Measurements from ENCODE around the gene INSIG1.

INSIG1 gene

GRCh38 chr7:155300641-155301452 lies 3.2 kb downstream of the INSIG1 start:
- TF ChIP-seq, protein P1, sequence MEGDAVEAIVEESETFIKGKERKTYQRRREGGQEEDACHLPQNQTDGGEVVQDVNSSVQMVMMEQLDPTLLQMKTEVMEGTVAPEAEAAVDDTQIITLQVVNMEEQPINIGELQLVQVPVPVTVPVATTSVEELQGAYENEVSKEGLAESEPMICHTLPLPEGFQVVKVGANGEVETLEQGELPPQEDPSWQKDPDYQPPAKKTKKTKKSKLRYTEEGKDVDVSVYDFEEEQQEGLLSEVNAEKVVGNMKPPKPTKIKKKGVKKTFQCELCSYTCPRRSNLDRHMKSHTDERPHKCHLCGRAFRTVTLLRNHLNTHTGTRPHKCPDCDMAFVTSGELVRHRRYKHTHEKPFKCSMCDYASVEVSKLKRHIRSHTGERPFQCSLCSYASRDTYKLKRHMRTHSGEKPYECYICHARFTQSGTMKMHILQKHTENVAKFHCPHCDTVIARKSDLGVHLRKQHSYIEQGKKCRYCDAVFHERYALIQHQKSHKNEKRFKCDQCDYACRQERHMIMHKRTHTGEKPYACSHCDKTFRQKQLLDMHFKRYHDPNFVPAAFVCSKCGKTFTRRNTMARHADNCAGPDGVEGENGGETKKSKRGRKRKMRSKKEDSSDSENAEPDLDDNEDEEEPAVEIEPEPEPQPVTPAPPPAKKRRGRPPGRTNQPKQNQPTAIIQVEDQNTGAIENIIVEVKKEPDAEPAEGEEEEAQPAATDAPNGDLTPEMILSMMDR (IDR thresholded peaks at IDR 0.05), result no peak
- Histone ChIP-seq H3K9ac (no peak overlapping the region), H3K36me3 (ENCODE audit: control insufficient read depth, insufficient read depth, low read length) (no peaks in the 10 kb centered on the region), H3K4me1 (peaks cover 4% of the 10 kb centered on the region), H3K27me3 (ENCODE audit: control insufficient read depth, insufficient read depth, low read length) (no peaks in the 10 kb centered on the region), H3K79me2 (peaks cover 2% of the 10 kb centered on the region), H3K4me3 (ENCODE audit: low read depth, low read length) (no peak overlapping the region), H2AFZ (no peak overlapping the region), H3K9me3 (ENCODE audit: control insufficient read depth, low read length) (no peaks in the 10 kb centered on the region), H3K4me2 (ENCODE audit: low read length) (no peak overlapping the region), H3K27ac (no peak overlapping the region)

DNA sequence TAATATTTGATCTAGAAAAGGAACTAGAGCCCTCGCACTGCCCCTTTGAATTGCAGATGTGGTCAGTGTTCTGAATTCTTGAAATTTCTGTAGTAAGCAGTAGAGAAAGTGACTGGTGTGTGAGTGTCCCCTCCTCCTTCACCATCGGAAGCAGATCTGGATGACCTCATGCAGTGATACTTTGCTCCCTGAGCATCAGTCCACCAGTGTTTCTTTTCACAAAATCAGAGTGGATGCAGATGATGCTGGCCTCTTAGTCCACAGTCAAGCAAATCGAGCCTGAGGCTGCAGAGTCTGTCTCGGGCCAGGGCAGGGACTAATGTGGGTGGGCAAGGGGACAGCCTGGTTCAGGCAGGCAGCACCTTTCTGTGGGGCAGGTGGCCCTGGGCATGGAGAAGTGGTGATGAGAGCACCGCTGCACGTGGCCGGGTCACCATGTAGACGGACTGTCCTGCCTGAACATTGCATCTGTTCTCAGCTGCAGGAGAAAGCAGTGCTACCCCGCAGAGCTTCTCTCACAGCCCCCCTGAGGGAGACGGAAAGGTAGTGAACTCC lies 5.4 kb downstream of the INSIG1 start:
- Histone ChIP-seq H3K9me3 (ENCODE audit: control insufficient read depth, low read length) (no peaks in the 10 kb centered on the region), H3K79me2 (peaks cover 2% of the 10 kb centered on the region), H3K27ac (no peak overlapping the region), H3K4me3 (ENCODE audit: low read depth, low read length) (no peak overlapping the region), H3K4me1 (peaks cover 4% of the 10 kb centered on the region), H3K4me2 (ENCODE audit: low read length) (no peak overlapping the region), H3K9ac (no peak overlapping the region), H3K36me3 (ENCODE audit: control insufficient read depth, insufficient read depth, low read length) (no peaks in the 10 kb centered on the region), H2AFZ (no peak overlapping the region), H3K27me3 (ENCODE audit: control insufficient read depth, insufficient read depth, low read length) (no peaks in the 10 kb centered on the region)
- TF ChIP-seq, protein P1 (IDR thresholded peaks at IDR 0.05), result no peak

- Histone ChIP-seq H3K9me3 (ENCODE audit: control insufficient read depth, low read length) (no peaks in the 10 kb centered on the region), H3K4me1 (peaks cover 4% of the 10 kb centered on the region), H3K79me2 (peaks cover 2% of the 10 kb centered on the region), H2AFZ (no peak overlapping the region), H3K27ac (no peak overlapping the region), H3K27me3 (ENCODE audit: control insufficient read depth, insufficient read depth, low read length) (no peaks in the 10 kb centered on the region), H3K4me2 (ENCODE audit: low read length) (no peak overlapping the region), H3K36me3 (ENCODE audit: control insufficient read depth, insufficient read depth, low read length) (no peaks in the 10 kb centered on the region), H3K4me3 (ENCODE audit: low read depth, low read length) (no peak overlapping the region), H3K9ac (no peak overlapping the region)
- TF ChIP-seq, protein P1 (IDR thresholded peaks at IDR 0.05), result no peak
Observed at GRCh38 chr7:155303897-155304296, 6.2 kb downstream of the INSIG1 start.

- no peaks in the 10 kb centered on the region for H3K27me3 ChIP-seq (ENCODE audit: control insufficient read depth, insufficient read depth, low read length)
- H3K4me3 ChIP-seq (ENCODE audit: low read depth, low read length), result no peak overlapping the region
- H3K4me1 ChIP-seq, result no peaks in the 10 kb centered on the region
- H2AFZ ChIP-seq, result no peak overlapping the region
- no peaks in the 10 kb centered on the region for H3K36me3 ChIP-seq (ENCODE audit: control insufficient read depth, insufficient read depth, low read length)
- TF ChIP-seq, protein P1 (IDR thresholded peaks at IDR 0.05), result no peak
- H3K9me3 ChIP-seq (ENCODE audit: control insufficient read depth, low read length), result no peaks in the 10 kb centered on the region
- no peak overlapping the region for H3K9ac ChIP-seq
- H3K79me2 ChIP-seq, result peaks cover 2% of the 10 kb centered on the region
- H3K27ac ChIP-seq, result no peak overlapping the region
- no peak overlapping the region for H3K4me2 ChIP-seq (ENCODE audit: low read length)
Observed at GRCh38 chr7:155305231-155305904, 7.7 kb downstream of the INSIG1 start.

Measured in parathyroid adenoma (tissue), 2 donors.